GM19463 (cell line): ENCODE measurements around the gene REXO4.
"Not testable (repeated sequence)": the region's sequence is repeated elsewhere in the genome, so short reads cannot be mapped to it uniquely, and the experiment has no call there.

Source experiments
- ATAC-seq: cut with Tn5 transposase; IDR thresholded peaks from one replicate; pipeline ENCODE4 v1.9.1; 2021; ENCODE audit warnings: mild to moderate bottlenecking, moderate library complexity; ENCODE audit not compliant: unreplicated experiment

The REXO4 gene

GRCh38 chr9:133389562-133389961, 28.2 kb downstream of the REXO4 start:
- ATAC-seq = no peak

DNA sequence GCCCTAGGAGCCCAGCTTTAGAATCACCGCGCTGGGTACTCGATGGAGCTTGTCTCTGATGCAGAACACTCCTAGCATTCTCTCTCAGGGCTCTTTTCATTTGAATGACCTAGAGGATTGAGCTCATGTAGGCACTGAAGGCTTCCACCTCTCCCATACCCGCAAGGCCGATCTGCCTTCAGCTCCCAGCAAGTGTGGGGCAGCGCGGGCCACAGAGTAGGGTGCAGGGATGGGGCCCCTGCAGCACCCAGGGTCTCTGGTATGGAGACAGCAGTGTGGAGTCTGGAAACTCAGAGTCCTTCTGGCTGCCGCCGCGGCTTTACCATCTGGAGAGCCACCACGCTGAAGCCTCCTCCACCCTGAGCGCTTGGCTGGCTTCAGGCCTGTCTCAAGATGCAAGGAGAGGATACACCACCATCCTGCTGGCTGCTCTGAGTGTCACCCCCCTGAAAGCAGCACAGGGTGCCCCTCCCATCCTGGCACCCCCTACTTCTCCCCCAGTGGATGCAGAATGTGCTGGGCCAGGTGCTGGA, 28.7 kb downstream of the REXO4 start:
- ATAC-seq = no peak

DNA sequence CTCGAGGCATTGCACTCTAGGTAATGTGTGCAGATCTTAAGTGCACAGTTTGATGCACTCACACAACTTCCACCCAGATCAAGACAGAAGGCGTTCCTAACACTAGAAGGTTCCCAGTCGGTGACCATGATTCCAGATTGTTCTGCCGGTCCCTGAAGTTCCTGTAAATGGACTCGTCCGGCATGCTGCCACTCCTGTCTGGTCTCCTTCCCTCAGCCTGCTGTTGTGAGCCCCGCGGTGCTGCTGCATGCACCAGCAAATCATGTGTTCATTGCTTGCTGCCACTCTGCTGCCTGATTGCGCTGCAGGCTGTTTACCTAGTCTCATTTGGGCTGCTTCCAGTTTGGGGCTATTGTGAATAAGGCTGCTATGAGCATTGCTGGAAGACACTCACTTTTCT, 30.1 kb downstream of the REXO4 start:
- ATAC-seq = no peak

GRCh38 chr9:133386338-133386737, 31.5 kb downstream of the REXO4 start:
- ATAC-seq = no peak

DNA sequence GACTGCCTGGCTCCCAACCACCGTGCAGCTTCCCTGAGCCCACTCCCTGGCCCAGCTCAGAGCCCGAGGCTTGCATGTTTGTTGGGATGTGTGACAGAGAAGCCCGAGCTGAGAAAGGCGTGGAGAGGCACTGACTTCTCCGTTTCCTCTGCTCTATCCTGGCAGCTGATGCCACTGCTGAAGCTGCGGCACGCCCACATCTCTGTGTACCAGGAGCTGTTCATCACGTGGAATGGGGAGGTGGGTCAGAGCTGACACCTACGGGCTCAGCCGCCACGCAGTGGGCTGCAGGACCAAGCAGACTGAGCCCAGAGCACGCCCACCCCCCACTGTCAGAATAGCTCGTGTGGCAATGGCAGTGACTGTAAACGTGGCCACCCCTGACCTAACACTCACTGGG, 32.4 kb downstream of the REXO4 start:
- ATAC-seq = no peak

- ATAC-seq = no peak
Observed at GRCh38 chr9:133384736-133385321, 33.0 kb downstream of the REXO4 start.

DNA sequence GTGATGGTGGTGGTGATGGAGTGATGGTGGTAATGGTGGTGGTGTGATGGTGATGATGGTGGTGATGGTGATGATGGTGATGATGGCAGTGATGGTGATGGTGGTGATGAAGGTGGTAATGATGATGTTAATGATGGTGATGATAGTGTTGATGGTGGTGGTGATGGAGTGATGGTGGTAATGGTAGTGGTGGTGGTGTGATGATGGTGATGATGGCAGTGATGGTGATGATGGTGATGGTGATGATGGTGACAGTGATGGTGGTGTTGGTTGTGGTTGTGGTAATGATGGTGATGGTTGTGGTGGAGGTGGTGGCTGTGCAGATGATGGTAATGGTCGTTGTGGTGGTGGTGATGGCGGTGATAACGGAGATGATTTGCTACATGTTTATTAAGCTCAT, 34.4 kb downstream of the REXO4 start:
- ATAC-seq = no peak

DNA sequence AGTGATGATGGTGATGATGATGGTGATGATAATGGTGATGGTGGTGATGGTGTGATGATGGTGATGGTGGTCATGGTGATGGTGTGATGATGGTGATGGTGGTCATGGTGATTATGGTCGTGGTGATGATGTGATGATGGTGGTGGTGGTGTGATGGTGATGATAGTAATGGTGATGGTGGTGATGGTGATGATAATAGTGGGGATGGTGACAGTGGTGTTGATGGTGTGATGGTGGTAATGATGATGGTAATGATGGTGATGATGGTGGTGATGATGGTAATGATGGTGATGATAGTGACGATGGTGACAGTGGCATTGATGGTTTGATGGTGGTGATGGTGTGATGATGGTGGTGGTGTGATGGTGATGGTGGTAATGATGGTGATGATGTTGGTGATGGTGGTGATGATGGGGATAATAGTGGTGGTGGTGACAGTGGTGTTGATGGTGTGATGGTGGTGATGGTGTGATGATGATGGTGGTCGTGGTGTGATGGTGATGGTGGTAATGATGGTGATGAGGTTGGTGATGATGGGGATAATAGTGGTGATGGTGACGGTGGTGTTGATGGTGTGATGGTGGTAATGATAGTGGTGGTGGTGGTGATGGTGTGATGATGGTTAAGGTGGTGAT, 35.2 kb downstream of the REXO4 start:
- no peak for ATAC-seq

- ATAC-seq = no peak
Observed at GRCh38 chr9:133380734-133381133, 37.1 kb downstream of the REXO4 start.

DNA sequence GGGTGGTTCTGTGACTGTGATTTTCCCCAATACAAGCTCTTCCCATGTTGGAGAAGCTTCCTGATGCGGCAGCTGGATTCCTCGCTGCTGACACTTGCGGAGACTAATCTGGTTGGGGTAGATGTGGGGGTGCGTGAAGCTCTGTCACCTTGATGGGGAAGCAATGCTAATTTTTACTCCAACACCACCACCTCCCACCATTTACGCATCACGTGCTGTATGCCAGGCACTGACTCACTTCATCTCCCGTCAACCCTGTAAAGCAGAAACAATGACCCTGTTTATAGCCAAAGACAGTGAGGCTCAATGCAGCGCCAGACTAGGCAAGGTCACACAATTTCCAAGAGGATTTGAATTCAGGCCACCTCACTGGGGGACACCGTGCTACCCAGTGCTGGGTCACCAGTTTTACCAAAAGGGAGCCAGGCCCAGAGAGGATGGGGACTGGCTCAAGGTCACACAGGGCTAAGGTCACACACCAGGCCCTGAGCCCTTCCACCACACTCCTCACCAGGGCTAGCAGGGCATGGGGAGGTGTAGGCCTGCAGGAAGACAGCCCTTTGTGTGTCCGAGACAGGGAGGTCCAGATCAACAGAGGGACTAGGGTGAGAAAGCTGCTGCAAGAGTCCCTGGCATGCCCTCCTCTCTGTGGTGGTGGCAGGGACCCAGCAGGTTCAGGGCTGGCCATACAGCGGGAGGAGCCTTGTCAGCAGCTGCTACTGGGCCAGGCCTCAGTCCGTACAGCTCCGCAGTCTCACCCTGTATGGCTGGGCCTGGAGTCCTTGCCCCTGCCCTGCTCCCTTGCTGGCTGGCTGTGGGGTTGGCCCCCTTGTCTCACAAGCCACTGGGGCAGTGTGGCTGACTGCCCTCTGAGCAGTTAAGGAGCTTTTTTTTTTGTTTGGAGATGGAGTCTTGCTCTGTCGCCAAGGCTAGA, 38.4 kb downstream of the REXO4 start:
- ATAC-seq = no peak

- ATAC-seq = no peak
Observed at GRCh38 chr9:133378408-133378962, 39.3 kb downstream of the REXO4 start.

DNA sequence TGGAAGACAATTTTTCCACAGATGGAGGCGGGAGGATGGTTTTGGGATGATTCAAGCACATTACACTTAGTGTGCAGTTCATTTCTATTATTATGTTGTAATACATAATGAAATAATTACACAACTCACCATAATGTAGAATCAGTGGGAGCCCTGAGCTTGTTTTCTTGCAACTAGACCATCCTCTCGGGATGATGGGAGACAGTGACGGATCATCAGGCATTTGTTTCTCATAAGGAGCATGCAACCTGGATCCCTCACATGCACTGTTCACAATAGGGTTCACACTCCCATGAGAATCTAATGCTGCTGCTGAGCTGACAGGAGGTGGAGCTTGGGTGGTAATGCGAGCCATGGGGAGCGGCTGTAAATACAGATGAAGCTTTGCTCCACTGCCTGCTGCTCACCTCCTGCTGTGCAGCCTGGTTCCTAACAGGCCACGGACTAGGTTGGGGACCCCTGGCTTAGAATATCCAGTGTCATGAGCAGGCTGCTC, 40.0 kb downstream of the REXO4 start:
- no peak for ATAC-seq

- not testable (repeated sequence) for ATAC-seq
Observed at GRCh38 chr9:133377280-133377679, 40.5 kb downstream of the REXO4 start.

DNA sequence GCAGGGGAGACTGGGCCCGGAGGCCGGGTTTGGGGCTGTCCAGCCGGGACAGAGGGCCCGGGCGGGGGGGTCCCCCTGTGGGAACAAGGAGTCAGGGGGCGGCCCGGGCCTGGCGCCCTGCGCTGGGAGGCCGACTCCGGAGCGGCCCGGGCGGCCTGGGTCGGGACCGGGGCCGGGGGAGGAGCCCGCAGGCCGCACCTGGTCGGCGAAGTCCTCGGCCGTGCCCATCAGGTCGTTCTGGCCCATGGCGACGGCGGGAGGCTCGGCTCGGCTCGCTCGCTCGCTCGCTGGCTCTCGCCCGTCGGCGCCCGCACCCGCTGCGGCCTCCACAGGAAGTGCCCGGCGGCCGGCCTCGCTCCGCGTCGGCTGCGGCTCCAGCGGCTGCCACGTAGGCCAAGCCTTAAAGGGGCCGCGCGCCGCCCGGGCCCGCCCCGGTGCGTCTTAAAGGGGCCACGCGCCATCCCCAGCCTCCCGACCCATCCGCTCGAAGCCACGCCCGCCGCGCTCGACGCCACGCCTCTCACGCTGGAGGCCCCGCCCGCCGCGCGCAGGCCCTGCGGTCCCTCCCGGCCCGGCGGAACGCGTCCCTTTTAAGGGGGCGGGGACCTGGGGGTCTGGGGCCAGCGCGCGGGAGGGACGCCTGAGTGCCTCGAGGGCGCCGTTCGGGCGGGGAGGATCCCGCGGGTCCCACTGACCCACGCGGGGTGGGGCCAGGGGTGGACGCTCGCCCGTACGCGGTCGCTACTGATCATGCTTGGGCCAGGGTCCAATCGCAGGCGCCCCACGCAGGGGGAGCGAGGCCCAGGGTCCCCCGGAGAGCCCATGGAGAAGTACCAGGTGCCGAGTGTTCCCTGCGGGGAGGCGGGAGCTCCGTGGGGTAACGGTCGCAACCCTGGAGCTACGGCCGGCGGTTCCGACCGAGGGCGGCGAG, 41.8 kb downstream of the REXO4 start, which contains the start of the genes STKLD1 and SURF4:
TSS of gene STKLD1 (plus strand) at position 643 of the 931 bp plus-strand sequence. CDS start at position 751, 108 bp downstream.
TSS of gene SURF4 (minus strand) at position 337 of the 931 bp plus-strand sequence. CDS start at position 246, 91 bp downstream.
- ATAC-seq = peak; percentile 92

DNA sequence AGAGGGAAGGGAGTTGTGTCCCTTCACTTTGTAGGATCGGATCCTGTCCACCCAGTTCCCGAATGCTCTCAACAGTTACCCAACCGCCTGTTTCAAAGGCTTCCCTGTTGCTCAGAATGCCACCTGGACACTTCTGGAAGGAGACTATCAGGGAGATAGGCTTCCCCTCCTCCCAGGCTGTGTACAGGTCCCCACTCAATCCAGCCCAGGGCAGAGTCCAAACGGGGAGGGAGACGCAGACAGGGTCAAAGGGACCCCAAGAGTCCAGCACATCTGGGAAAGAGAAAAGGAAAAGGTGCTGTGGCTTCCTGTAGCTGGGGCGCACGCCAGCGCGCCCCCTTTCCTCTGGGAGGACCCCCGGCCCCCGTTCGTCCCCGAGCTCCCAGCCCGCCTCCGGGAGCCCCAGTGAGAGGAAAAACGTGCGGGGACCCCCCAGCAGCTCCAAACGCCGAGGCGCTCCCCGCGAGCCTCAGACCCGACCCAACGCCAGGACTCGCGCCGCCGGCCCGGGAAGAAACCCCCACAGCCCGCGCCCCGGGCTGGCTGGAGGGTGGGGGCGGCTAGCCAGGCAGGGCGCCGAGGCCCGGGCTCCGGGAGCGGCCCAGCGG, 42.6 kb downstream of the REXO4 start:
- peak; percentile 7 for ATAC-seq

DNA sequence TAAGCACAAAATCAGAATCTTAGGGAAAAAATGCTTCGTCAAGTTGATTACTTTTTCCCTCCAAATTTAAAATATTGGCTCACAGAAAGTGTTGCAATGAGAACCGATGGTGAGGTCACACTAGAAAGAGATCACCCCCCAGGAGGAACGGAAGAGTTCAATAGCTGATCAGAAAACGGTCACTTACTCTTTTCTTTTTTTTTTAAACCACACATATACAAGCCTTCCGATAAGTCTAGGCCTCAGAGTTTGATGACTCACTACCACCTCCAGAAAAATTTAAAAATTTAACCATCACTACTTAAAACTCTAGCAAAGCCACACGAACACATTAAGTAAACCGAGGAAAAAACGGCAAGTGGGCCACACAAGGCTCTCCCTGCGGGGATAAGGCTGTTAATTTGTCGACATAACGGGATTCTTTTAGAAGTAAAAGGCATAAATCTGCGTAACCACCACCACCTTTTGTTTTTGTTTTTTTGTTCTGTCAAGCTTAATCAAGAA, 43.1 kb downstream of the REXO4 start:
- ATAC-seq = no peak

GRCh38 chr9:133372144-133372543, 45.7 kb downstream of the REXO4 start:
- ATAC-seq = no peak

DNA sequence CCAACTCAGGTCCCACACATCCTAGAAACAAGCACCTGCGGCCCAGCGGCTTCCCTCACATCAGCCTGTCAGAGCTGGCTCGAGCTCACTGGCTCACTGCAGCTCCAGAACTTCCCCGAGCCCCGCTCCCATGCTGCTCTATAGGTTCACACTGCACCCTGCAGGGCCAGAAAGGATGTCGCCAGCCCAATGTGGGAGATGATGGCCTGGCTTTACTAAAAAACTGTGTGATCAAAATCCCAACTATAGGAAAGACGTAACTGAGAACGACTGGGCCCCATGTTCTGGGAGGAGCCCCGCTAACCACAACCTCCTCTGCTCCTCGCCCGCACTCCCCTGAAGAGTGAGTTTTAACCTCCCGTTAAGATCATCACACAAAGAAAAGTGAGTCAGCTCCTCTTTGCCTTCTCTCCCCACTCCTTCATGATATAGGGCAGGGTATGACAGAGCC, 46.5 kb downstream of the REXO4 start:
- no peak for ATAC-seq

GRCh38 chr9:133370685-133371084, 47.1 kb downstream of the REXO4 start:
- ATAC-seq = no peak
